D341Med (cell line): Measurements from ENCODE around the gene KRAS.
"Not testable (repeated sequence)": the region's sequence is repeated elsewhere in the genome, so short reads cannot be mapped to it uniquely, and the experiment has no call there.

Experiments used
- DNase-seq: peaks from one replicate; pipeline ENCODE4 v3.0.0; 2012; ENCODE audit warnings: low spot score

KRAS gene

DNA sequence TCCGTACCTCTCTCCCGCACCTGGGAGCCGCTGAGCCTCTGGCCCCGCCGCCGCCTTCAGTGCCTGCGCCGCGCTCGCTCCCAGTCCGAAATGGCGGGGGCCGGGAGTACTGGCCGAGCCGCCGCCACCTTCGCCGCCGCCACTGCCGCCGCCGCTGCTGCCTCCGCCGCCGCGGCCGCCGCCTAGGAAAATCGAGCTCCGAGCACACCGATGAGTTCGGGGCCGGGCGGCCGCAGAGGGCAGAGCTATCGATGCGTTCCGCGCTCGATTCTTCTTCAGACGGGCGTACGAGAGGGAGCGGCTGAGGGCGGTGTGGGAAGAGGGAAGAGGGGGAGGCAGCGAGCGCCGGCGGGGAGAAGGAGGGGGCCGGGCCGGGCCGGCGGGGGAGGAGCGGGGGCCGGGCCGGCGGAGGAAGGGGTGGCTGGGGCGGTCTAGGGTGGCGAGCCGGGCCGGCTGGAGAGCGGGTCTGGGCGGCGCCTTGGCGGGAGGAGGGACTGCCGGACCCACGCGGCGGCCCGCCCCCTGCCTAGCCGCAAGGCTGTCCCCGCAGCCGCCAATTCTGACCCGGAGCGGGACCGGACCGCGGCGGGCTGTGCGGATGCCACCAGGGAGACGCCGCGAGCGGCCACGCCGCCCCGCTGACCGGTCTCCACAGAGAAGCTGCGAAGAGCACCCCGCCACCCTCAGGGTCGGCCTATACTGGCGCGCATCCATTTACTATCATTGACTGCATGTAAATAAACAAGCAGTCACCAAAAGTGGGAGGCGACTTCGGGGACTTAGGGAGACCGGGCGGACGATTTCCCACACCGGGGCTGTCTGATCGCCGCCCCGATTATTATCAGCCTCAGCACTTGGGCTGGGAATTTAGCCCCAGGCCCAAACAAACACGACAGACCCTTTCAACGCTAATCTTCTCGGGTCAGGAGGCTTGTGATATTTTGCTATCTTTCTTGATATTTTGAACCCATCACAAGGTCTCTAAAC, at the start of gene KRAS:
KRAS (minus strand) TSS at position 186 of the 987 bp plus-strand sequence.
- DNase-seq: peak; percentile 95

DNA sequence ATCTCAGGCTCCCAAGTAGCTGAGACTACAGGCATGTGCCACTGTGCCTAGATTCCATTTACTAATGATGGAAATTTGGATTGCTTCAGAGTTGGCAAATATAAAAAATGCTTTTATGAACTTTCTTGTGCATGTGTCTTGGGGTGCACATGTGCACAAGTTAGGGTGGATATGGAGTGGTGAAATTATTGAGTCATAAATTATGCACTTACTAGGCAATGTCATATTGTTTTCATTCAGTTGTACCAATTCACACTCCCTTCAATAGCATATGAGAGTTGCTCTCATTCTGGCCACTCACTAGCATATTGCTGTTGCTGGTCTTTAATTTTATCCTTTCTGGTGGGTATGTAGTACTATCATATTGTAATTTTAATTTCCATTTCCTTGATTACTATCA, 45.7 kb upstream of the KRAS start:
- no peak for DNase-seq

DNA sequence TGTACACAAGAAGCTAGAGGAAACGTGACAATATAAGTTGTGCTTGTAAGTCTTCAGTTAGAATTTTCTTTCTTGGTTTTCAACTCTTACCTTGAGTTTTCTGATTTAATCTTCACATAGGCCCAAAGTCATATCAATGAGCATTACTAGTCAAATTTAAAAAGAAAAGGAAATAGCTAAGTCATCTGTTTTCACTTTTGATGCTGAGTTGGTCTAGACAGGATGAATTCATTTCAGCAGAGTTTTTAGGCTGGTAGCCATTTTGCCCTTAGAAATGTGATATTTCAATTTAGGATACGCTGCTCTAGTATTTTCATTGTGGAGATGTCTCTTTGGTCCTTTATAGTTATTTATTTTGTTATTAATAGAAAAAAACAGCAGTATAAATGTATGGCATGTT, 44.6 kb upstream of the KRAS start:
- DNase-seq: no peak

DNA sequence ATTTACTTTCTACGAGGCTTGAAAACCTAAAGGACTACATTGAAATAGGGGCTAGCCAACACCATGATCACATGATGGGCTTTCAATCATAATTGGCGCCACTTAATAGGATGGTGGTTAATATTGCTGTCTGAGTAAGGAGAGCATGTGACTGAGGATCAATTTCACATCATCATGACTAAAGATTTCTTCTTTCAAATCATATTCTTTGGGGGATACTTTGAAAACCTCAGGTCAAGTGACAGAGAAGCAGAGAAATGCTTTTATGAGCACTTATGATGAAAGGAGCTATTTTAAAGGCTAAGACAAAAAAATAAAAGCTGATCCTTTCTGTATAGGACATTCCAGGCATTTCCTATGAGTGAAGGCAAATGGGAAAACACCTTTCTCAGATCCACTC, 42.9 kb upstream of the KRAS start:
- DNase-seq: no peak

DNA sequence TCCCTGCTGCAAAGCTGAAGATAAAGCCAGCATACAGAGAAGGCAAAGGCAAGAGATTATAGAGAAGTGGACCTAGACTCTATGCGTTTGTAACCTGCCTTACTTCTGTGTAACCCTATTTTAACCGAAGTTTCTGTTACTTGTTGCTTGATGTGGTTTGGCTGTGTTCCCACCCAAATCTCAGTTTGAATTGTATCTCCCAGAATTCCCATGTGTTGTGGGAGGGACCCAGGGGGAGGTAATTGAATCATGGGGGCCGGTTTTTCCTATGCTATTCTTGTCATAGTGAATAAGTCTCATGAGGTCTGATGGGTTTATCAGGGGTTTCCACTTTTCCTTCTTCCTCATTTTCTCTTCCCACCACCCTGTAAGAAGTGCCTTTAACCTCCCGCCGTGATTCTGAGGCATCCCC, 42.1 kb upstream of the KRAS start:
- not testable (repeated sequence) for DNase-seq

DNA sequence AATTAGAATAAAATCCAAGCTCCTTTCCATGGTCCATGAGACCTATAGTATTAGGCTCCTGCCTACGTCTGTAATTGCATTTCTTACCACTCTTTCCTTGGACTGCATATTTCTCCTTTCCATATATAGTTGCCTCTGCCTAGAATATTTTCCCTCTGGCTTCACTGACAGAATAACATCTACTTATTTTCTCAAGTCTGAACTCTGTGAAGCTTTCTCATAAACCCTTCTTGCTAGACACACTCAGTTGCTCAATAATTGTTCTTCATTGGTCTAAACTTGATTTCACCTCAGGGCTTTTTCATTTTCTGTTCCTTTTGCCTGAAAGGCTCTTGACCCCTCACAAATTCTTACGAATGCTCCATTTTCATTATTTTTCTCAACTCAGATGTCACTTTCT, 36.9 kb upstream of the KRAS start:
- DNase-seq: no peak

DNA sequence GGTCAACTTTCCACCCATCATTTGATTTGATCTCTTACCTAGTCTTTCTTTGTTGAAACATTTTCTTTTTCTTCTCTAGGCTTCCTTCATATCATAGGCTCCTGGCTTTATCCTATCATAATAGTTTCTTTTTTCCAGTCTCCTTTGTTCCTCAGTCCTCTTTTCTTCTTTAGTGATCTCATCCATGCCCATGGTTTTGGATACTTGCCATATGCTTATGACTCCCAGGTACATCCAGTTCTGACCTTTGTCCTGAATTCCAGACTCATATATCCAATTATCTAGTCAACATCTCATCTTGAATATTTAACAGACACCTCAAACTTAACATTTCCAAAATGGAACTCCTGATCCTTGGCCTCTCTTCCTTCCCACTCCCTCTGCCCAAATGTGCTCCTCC, 36.1 kb upstream of the KRAS start:
- DNase-seq: no peak

DNA sequence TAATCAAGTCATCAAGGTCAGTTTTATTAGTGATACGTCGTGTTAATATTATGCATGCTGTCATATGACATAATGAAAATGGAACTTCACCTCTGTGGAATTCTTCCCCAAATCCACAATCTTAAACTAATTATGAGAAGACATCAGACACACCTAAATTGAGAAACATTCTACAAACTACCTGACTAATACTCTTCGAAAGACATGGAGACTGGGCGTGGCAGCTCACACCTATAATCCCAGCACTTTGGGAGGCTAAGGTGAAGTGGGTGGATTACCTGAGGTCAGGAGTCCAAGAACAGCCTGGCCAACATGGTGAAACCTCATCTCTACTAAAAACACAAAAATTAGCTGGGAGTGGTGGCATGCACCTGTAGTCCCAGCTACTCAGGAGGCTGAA, 33.3 kb upstream of the KRAS start:
- no peak for DNase-seq

DNA sequence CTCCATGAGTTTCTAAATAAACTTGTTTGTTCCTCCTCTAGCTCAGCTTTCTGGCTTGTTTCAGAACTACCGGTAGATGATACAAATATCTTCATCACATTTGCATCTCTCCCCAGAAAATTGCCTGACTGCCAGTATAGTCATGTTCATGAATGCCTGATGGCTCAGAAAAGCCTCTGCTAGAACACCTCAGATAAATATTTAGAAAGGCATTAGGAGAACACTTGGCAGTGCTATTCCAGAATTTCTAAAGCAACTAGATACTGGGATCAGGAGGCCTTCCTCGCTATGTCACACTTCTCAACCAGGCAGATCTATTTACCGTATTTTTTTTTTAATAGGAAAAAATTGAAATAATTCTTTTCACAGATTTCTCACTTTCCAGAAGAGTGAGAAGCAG, 32.3 kb upstream of the KRAS start:
- DNase-seq: no peak

DNA sequence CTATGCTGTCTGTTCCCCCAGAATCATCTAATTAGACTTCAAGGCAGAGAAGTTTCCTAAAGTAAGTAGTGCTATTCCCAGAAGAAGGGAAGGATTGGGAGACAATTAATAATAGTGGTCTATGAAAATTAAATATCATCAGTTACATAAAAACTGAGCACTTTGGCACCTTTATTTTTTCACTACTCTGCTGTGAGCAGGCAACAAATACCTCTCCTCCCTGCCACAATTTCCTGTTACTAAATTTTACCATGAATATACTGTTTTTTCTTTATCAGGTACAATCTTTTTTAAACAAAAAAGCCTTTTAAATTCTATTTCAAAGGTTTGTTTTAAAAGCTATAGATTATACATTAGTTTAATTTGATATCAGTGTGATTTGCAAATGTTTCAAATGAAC, 29.4 kb upstream of the KRAS start:
- no peak for DNase-seq

DNA sequence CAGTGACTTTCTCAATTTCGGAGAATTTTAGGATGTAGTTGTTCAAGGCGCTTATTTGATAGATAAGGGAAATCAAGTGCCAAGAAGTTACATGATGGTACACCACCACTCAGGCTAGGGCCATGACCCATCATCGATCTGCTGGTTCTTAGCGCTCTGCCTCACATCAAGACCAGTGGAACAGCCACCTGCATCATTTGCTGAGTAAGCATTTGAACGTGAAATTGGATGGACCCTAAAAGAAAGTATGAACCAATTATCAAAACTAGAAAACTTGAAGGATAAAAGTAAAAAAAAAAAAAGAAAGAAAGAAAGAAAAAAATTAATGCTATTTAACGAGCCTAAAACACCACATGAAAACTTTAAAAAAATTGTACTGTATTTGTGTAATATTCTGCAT, 27.5 kb upstream of the KRAS start:
- no peak for DNase-seq

DNA sequence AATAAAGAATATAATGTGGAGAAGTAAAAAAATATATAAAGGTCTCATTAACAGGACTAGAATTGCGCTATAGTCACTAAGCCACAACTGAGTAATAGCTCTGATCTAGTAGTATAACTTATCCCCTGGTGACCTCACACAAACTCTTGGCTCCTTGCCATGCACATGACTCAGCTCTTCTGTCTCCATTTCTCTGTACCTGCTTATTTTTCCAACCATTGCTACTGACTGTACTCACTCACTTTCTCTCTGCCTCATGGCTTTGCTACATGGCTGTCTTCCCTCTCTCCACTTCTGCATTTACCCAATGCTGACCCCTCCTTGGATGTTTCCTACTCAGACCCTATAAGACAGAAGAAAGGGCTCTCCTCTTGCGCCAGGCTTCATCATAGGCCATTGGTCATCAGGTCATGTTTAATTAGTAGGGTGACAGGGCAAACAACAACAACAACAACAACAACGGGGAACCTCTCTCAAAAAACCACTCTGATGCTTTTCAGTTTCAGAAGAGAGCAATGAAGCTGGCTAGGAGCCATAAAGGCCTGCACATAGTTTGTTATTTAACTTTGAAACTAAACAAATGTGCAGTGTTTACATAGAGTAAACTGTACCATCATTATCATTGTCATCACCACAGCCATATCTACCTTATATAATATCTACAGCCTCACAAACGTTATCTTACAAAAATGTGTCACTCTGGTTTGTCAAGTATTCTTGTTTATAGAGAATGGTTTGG, 25.6 kb upstream of the KRAS start:
- no peak for DNase-seq

DNA sequence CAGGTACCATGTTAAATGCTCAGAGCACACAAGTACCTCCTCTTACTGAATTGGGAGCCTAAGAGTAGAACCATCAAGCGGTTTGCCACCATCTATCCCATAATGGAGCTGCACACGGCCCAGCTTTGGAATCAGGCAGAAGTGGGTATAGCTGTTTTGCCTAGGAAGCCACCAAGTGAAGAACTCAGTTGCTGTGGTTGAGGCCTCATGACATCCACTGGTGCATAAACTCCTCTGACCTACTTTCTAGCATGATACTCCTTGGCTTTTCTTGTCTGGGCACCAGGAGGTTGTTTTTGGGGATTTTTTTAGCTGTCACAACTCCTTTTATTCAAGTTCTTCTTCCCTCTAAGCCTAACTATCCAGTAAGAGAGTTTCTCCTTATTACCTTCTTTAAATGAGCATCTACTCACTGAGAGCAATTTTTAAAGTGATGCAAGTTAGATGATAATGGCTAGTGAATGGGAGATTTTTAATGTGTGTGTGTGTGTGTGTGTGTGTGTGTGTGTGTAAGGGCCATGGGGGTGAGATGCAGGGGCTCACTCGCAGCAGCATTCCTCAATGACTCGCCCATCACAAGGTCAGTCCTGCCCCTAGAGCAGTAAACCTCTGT, 20.9 kb upstream of the KRAS start:
- DNase-seq: no peak

DNA sequence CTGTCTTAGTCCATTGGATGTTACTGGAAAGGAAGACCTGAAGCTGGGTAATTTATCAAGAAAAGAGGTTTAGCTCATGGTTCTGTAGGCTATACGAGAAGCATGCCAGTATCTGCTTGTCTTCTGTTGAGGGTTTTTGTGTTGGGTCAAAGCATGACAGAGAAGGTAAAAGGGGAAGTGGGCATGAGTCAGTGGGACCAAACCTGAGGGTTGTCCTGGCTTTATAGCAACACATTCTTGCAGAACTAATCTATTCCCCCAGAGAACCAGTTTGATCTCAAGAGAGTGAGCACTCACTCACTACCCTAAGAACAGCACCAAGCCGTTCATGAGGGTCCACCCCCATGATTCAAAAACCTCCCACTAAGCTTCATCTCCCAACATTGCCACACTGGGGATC, 19.0 kb upstream of the KRAS start:
- DNase-seq: no peak

DNA sequence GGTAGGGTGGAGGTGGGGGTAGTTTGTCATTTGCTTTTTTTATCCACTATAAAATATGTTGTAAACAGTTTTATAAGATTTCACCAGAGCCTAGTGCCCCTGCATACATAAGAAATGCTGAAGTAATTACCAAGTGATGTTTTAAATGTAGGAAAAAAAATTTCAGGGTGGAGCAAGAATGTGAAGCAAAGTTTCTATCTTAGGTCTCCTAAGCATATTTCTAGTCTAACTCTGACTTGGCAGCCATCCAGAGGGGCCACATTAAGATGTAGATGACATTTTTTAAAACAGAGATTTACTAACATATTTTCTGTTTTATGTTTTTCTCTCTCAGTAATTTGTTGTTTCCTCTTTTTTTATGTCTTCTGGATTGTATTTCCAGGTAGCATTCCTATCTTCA, 15.8 kb upstream of the KRAS start:
- no peak for DNase-seq

DNA sequence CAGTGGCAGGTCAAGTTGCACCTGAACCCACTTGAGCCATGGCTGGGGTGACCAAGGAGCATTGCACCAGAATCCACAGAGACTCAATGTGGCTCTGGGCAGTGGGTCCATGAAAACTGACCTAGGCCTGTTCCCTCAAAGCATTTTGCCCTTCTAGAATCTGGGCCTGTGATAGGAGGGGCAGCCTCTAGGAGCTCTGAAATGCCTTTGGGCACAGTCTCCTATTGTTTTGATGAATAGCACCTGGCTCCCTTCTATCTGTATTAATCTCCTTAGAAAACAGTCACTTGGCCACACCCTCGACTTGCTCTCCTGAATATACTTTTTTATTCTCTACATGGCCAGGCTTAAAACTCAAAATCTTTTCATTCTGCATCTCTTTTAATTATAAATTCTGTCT, 14.1 kb upstream of the KRAS start:
- no peak for DNase-seq

DNA sequence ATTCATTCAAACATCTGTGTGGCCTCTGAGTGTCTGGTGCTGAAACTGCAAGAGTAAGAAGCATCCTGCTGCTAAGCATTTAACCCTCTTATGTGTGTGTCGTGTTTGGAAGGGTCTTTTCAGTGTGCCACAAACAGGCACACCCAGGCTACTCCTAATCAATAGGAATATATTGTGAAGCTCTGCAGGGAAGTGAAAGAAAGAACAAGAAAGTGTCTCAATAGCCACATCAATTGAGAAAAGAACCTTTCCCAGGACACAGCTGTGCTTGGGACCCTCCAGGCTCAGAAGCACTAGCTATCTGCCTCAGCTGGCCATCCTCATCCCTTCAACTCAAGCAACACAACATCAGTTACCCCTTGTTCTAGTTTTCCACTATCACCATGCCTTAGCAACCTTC, 13.4 kb upstream of the KRAS start:
- no peak for DNase-seq

DNA sequence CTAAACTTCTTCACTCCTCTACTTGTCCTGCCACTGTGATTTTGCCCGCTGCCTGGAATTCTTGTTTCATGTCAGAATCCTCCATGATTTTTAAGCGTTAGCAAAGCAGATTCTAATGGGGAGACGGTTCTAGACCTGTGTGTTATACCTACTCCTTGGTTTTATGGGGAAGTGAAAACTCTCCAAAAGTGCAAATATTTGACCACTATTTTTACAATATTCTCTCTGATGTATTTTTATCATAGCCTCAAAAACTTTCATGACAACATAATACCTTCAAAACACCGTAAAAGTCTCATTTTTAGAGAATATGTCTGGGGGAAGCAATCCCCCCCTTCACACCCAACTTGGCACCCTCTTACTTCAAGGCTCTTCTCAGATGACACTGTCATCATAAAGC, 12.9 kb upstream of the KRAS start:
- DNase-seq: no peak

DNA sequence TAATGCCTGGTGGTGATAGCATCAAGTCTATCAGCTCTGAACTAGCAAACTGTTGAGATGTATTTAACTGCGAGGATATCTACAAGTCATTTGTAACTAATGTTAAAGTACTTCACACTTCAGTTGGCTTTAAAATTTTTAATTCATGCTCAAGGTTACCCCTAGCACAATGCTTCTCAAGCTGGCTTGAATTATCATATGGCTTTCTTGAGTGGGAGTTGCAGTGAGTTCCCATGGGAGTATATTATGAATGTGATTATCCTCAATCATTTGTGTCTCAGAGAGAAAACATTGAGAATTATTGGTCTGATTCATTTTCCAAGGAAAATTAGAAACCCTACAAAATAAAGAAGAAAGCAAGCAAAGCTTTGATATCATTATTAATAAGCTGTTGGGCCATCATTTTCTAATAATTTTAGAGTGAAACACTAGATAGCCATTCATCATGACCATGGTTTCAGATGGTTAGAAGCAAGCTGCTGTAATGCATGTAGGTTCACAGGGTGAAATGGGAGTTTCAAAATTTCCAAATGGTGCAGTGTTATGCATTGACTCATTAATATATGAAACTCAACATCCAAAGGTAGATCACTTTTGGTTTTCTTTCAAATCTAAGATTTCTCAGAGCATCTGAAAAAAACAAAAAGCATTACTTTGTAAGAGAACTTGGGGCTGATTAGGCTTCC, 11.8 kb upstream of the KRAS start:
- DNase-seq: no peak

DNA sequence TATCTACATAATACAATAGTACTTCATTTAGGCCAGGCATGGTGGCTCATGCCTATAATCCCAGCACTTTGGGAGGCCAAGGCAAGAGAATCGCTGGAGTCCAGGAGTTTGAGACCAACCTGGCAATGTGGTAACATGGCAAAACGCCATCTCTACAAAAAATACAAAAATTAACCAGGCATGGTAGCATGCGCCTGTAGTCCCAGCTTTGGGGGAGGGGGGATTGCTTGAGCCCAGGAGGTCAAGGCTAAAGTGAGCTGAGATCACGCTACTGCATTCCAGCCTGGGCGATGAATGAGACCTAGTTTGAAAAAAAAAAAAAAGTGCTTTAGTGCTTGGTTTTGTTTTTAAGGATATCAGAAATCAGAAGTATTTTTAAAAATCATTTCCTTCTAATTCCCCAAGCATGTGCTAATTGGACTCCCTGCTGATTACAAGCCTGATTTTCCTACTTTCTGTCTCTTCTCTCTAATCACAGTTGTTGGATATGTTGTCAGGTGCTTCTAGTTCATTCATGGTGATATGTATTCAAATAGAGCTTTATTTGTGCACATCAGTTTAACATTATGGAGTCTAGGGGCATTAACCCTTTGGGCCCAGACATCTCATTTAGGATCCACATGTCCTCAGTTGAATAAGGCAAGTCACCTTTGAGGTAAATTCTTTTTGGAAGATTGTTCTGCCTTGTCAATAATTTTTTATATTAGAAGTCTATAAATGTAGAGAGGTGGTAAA, 7.0 kb upstream of the KRAS start:
- no peak for DNase-seq

DNA sequence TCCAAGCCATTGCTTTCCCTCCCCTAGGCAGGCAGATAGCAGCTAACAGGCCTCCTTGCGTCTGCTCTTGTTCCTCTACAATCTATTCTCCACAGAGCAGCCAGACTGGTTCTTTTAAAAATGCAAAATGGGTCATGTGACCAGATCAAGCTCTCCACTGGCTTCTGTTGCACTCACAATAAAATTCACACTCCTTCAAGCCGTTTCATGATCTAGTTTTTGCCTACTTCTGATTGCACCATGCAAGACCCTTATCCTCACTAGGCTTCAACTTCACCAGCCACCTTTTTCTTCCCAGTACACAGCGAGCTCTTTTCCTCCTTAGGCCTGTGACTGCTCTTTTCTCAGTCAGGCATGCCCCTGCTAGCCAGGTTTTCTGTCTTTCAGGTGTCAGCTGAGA, 6.1 kb upstream of the KRAS start:
- DNase-seq: no peak

DNA sequence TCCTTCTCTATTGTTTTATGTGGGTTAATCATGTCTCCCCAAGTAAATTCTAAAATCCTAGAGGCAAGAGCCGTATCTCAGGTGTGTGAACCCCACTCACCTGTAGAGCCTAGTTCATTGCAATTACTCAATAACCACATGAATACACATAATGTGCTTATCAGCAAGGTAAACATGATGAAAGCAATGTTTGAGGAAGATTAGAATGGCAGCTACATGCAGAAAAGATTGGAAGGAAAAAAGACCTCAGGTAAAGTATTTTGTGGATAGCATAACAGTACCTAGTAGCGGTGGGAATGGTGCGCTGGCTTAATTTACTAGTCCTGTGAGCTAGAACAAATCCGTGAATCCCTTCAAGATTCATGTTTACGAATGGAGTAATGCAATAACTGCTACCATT, 5.3 kb upstream of the KRAS start:
- no peak for DNase-seq
